ENCODE data around the gene CXXC1. TPM values are rescaled to one million over a fixed set of nuclear protein-coding genes. Genes with fewer than 3 reads are reported as not detected.

The CXXC1 gene
- total and polyA plus RNA-seq, 2 of the 13 experiments (the other 11 are each of a cell fraction or from before 2014, with no cell fraction given): 32.9 to 39.0 TPM

- TF ChIP-seq ZNF318 (CRISPR knock-in tag; IDR thresholded peaks at IDR 0.05): no peak
- TF ChIP-seq HHEX (CRISPR knock-in tag; IDR thresholded peaks at IDR 0.05): no peak
- TF ChIP-seq KLF11 (CRISPR knock-in tag; IDR thresholded peaks at IDR 0.05): peak; percentile 73; the same call in 1 of the 2 replicates
- peak; percentile 94 for TF ChIP-seq ZFP91 (CRISPR knock-in tag; IDR thresholded peaks at IDR 0.05; ENCODE audit: borderline replicate concordance)
- peak; percentile 92 for TF ChIP-seq PHF8 (CRISPR knock-in tag; IDR thresholded peaks at IDR 0.05)
- peak; percentile 55; the same call in 1 of the 2 replicates for TF ChIP-seq ZNF710 (CRISPR knock-in tag; IDR thresholded peaks at IDR 0.05; ENCODE audit: borderline replicate concordance)
These were observed 6.1 kb downstream of the CXXC1 start, which contains the start of gene MBD1 (continued) for GRCh38 chr18:50281295-50281971.
